Measurements from ENCODE around the gene POU3F2.
A peak's percentile ranks its signal among the peaks of the same experiment; 100 is the strongest.

The POU3F2 gene

DNA sequence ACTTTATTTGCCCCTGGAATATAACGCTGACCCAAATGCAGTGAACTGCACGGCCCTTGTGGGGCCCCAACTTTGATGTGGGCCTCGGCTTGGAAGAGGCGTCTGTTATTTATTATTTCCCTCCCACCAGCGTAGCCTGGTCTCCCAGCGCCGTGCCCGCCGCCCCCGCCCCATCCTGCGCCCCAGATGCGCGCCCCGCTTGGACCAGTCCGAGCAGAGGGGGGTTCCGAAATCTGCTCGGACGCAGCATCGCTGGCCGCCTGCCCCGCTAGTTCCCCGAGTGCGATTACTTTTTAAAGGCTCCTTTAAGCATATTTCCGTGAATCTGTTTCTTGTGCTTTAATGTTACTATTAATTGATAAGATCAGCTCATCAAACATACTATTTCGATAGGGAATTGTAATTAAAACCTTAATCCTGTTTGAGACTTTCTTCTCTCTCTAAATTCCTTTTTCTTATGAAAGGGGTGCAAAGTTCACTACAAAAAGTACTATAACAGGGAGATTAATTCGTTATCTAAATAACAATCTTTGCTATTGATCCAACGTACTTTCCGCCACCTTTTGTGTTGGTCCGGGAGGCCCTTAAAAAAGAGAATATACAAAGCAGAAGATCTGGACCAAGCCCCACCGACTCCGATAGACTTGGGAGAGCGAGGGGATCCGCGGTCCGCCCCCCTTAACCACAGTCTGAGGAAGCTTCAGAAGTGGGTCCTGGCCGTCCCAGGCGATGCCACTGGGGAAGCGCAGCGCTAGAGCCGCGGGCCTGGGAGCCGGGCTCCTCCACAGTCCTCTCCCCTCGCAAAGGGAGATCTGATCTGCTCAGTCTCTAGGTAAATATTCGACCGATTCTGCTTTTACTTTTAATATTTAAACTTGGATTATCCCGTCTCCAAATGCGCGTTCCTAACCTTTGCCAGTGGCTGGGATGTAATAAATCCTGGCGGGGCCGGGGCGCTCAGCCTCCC is 10.2 kb downstream of the POU3F2 start:
- no peak for DNase-seq (ENCODE audit: low read depth in 2 of 2)

DNA sequence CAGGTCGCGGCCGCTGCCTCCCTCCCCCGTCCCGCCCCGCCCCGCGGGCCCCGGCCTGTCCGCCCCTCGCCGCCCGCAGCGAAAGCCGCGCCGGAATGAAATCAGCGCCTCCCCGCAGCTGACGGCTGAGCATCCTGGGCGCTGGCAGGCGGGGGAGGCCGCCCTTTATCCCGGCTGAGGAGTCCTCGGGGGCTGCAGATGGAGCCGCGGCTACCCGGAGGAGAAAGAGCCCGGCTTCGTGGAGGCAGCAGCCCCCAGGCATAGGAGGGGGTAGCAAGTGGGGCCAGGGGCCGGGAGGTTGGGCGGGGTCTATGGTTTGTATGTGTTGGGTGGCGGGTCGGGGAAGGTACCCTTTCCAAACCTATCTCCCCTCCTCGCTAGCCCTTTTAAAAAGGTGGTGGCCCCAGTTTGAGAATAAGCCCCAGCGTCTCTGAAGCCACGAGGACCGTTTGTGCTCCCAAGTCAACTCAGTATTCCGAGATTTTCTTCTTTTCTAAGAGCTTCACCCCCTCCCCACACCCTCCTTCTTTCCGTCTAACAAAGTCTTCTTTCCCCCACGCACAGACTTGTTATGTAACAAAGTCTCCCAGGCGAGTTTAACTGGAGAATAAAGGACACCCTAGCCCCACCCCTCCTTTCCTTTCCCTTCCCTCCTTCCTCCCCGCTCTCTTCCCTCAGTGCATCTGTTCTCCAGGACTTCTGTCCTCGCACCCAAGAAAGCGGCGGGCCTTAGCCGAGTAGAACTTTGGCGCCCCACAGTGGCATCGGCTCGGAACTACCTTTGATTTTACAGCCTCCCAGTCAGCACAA is 11.0 kb downstream of the POU3F2 start:
- peak; percentile 58 to 61 for DNase-seq (ENCODE audit: low read depth in 2 of 2)

DNA sequence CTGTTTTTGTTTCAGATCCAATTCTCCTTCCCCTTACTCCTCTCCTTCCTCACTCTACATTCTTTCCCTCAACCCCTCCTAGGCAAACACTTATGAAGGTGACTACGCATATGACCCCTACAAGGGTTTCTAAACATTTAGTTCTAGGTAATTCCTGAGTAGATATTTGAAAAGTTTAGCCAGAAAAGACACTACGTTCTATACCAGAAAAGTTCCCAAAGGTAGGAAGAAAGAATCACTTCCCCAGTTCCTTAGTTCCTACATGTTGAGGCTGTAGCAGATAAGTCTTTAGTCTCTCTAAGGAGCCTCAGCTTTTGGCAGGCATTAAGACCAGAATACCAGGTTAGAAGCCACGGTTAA is 11.6 kb downstream of the POU3F2 start:
- DNase-seq (ENCODE audit: low read depth in 2 of 2) = no peak

DNA sequence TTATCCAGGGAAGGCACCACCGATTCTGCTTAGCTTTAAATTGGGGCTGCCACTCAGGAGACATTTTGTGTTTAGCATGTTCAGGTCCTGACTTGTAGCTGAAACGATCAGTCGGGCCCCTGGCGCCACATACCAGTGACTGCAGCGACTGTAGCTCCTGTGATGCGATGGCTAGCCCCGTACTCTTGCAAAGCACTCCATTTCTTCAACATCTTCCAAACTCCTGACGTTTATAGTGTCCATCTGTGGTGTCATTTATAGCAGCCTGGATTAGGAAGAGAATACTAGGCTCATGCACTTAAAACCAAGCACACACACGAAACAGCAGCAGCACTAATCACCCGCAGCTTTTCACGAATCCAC is 13.0 kb downstream of the POU3F2 start:
- DNase-seq (ENCODE audit: low read depth in 2 of 2) = no peak

DNA sequence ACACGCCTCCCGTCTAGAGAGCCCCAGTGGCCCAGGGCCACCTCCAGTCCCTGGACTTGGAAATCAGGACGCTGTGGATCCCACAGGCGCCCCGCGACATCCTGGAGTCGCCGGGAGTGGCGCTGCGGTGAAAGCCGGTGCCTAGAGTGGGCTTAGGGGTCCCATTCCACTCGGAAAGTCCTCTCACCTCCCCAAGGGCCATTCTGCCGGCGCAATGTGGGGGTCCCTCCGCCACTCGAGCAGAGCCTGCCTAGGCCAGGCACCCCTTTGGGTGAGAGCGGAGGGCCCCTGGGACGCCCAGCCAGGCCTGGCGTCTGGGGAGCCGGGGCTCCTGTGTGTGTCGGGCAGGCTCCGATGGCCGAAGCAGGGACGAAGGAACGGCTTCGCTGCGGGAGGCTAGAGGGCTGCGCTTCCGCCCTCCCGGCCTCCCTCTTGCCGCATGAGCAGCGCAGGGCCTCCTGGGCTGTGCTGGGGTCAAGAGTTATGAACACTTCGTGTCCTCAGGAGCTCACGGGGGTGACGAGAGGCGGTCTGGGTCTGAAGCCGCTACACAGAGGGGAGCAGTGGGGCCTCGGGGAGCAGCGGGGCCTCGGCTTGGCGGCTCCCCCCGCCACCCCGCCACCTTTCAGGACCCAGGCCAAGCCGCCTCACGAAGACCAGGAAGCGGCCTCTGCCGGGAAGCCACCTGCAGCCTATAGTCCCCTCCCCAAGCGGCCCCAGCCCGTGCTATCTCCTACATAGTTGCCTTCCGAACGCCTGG is 13.6 kb downstream of the POU3F2 start:
- no peak for DNase-seq (ENCODE audit: low read depth in 2 of 2)

DNA sequence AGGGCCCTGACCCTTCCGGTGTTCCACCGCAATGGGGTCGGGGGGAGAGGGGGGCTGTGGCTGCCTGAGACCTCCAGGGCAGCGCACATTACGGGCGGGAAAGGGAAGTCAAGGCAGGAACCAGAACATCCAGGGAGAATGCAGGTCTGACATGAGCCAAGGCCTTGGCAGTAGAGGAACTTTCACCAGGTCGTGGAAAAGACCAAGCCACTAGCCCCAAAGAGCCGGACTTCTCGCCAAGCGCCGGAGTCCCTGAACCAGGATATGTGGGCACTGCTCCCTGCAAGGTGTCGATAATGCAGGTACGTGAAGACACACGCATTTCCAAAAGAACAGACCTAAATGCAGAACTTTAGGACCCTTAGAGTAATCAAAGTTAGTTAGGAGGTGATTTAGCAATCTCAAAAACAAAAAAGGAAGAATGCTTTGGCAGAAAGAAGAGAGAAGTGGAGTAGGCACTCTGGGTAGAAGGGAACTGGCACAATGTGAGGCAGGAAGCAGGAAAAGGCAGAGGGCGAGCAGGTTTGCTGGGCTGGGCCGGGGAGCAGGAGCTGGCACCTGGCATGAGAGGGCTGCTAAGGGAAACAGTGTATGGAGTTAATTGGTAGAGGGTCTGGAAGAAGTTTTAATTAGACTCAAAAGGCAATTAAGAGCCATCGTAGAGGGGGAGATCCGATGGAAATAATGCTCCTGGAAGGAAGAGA is 14.3 kb downstream of the POU3F2 start:
- no peak for DNase-seq (ENCODE audit: low read depth in 2 of 2)

DNA sequence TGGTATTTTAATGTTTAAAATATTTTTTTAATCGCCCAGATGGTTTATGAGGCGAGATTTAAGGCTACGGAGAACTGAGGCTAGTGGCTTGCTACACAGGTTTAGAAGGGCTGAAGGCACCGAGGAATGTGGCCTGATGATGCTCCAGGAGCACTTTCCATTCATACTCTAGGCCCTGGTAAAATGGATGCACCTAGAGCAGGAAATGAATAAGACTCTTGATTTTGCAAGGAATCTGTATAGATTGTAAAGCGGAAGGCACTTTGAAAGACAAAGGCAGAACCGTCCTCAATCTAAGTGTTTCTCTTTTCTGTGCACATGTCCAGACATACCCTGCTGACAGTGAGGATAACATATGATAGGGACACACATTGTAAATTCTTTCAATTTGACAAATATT is 30.1 kb downstream of the POU3F2 start:
- DNase-seq (ENCODE audit: low read depth in 2 of 2) = no peak

DNA sequence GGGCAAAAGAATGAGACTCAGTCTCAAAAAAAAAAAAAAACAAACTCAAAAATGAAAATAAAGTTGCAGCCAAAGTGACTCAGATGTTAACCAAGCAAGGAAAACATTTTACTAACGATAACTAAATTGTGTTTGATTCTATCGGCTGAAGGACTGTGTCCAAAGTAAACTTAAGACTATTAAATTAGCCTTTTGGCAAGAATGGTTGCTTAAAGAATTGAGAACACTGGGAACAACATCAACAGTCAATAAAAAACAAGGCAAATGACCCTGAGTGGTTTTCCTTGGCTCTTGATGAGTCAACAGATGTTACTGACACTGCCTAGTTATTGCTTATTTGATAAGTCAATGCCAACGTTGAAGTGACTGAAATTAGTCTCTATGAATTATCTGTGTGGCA is 36.7 kb downstream of the POU3F2 start:
- DNase-seq (ENCODE audit: low read depth in 2 of 2) = no peak

DNA sequence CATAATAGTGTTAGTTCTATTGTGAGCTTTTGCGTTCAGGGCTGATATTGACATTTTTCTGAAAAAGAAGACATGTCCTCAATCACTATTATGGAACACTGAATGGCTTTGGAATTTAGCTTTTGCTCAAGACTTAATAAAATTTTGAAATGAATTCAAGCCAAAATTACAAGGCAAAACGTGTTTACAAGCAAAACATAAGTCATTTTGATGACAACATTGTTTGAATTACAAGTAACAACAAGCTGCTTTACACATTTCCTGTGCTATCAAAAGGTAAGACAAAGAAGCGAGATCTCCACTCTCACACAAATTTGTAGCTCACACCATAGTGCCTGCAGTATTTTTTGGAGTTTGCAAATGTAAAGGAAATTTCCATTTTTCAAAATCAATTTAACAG is 37.4 kb downstream of the POU3F2 start:
- DNase-seq (ENCODE audit: low read depth in 2 of 2) = no peak

DNA sequence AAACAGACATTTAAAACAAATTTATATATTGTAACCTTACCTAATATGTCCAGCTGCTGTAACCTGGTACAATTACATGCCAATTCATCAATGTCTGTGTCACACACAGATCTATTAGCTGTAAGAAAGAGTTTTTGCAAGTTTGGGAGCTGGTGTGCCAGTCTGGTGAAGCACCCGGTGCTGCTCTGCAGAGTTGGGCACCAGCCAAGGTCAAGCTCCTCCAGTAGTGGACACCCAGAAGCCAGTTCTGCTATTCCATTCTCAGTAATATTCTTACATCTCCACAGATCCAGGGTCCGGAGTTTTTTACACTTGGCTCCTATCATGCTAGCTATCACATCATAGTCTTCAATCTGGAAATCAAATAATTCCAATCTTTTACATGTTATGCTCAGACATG is 41.0 kb downstream of the POU3F2 start:
- no peak for DNase-seq (ENCODE audit: low read depth in 2 of 2)

DNA sequence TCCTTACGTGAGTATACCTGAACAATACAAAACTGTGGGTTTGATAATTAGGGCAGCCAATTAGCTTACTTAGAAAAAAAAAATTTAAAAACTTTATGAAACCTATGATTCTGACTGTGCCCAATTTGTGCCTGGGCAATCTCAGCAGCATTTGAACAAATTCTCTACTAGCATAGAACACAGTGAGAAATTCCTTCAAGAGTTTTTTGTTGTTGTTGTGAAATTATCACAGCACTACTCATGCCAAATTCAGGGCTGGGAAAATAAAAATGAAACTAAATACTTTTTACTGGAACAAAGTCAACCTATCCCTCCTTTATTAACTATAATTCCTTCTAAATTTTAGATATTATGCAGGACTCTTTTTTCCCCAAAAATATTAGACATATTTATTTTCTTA is 42.9 kb downstream of the POU3F2 start:
- no peak for DNase-seq (ENCODE audit: low read depth in 2 of 2)

DNA sequence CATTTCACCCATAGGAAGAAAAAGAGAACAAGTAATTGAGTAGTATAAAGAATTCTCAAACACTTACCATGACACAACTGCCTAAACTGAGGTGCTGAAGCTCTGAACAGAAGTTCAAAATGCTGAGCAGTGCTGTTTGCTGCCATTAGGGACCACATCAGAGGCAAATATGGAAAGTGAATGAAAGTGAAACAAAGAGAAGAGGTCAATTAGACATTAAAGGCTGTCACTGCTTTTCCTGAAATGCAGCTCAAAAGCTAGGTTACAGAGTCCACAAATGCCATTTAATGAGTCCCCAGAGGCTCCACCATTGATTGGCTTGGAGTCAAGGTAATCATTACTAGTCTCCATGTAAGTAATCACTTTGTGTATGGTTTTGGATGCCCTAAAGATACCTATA is 46.1 kb downstream of the POU3F2 start:
- no peak for DNase-seq (ENCODE audit: low read depth in 2 of 2)

DNA sequence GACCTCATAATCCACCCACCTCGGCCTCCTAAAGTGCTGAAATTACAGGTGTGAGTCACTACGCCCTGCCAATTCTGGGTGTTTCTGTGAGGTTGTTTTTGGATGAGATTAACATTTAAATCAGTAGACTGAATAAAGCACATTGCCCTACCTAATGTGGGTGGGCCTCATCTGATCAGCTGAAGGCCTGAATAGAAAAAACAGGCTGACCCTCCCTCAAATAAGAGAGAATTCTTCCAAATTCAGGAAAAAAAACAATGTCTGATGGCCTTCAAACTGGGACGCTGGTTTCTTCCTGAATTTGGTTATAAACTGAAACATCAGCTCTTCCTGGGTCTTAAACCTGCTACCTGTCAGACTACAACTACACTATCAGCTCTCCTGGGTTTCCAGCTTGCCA is 51.0 kb downstream of the POU3F2 start:
- no peak for DNase-seq (ENCODE audit: low read depth in 2 of 2)

DNA sequence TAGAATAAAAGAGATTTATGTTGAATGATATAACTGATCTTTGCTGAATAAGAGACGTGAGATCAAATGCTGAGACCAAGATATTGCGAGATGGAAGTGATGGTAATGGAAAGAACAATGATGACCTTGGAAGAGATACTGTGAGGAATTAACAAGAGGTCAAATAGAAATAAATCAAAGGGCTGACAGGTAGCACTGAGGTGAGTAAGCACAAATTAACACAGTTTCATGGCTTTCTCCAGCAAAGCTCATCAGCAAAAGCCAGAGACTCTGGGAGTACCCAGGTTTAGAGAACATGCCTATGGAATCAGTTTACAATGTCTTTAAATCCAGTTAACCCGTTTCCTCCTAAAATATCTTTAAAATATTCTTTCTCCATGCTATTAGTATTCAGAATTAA is 53.3 kb downstream of the POU3F2 start:
- DNase-seq (ENCODE audit: low read depth in 2 of 2) = no peak
